ENCODE measurements around the gene LARP7.
A peak's percentile ranks its signal among the peaks of the same experiment; 100 is the strongest.

Gene LARP7

DNA sequence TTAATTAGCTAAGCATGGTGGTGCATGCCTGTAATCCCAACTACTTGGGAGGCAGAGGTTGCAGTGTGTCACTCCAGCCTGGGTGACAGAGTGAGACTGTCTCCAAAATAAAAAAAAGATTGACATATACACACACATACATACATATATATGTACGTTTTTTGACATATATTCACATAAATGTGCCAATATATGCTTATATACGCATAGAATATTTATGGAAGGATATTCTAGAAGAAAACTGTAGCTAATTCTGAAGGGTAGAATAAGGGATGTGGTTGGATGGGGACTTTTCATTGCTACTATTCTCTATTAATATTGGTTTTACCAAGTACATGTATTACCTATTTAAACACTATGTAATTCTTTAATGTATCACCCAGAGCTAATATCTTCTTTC, 20.0 kb upstream of the LARP7 start:
- no peak overlapping the region for H3K27ac ChIP-seq (ENCODE audit: low read length, poor library complexity, severe bottlenecking)
- H3K27me3 ChIP-seq (ENCODE audit: control insufficient read depth in 1 of 2, insufficient read depth in 1 of 2, low read length in 2 of 2), result no peaks in the 10 kb centered on the region
- no peak overlapping the region for H3K4me3 ChIP-seq (ENCODE audit: insufficient read depth in 1 of 2, low read depth in 1 of 2, low read length in 2 of 2)
- H4K8ac ChIP-seq (ENCODE audit: low read length), result no peak overlapping the region
- H2BK120ac ChIP-seq (ENCODE audit: low read depth, low read length), result no peak overlapping the region
- H3K79me1 ChIP-seq (replicated peaks; ENCODE audit: low read length, poor library complexity, severe bottlenecking), result no peaks in the 10 kb centered on the region
- H2BK15ac ChIP-seq (ENCODE audit: low read depth, poor library complexity, severe bottlenecking), result no peak overlapping the region
- H4K91ac ChIP-seq (ENCODE audit: low read length), result no peak overlapping the region
- no peak for DNase-seq
- H3K4me2 ChIP-seq (ENCODE audit: low read length, poor library complexity, severe bottlenecking), result no peak overlapping the region
- no peak overlapping the region for H3K9ac ChIP-seq (ENCODE audit: low read length)
- no CpG with 5 or more reads among the region's 2 CpGs for WGBS
- H3K4me1 ChIP-seq (ENCODE audit: control insufficient read depth, insufficient read depth, low read depth, low read length), result no peaks in the 10 kb centered on the region
- no peak overlapping the region for H3K18ac ChIP-seq (ENCODE audit: low read depth in 1 of 2, low read length in 2 of 2)
- H2BK12ac ChIP-seq (ENCODE audit: low read length in 2 of 2), result no peak overlapping the region
- H2AK5ac ChIP-seq (ENCODE audit: low read length, severe bottlenecking), result no peak overlapping the region
- no peak overlapping the region for H3K14ac ChIP-seq (ENCODE audit: low read length in 2 of 2)
- H3K9me3 ChIP-seq (ENCODE audit: control insufficient read depth, low read length), result no peaks in the 10 kb centered on the region
- H3K4ac ChIP-seq (ENCODE audit: low read depth in 1 of 2, low read length in 2 of 2), result no peak overlapping the region
- no peak overlapping the region for H2BK5ac ChIP-seq (ENCODE audit: low read depth, low read length, poor library complexity, severe bottlenecking)
- H3K23ac ChIP-seq (ENCODE audit: low read length in 2 of 2), result no peak overlapping the region
- H3K36me3 ChIP-seq (ENCODE audit: control insufficient read depth in 1 of 2, insufficient read depth in 2 of 2, low read depth in 1 of 2, low read length in 2 of 2), result no peaks in the 10 kb centered on the region
- H2AFZ ChIP-seq (ENCODE audit: low read depth, low read length), result no peak overlapping the region

DNA sequence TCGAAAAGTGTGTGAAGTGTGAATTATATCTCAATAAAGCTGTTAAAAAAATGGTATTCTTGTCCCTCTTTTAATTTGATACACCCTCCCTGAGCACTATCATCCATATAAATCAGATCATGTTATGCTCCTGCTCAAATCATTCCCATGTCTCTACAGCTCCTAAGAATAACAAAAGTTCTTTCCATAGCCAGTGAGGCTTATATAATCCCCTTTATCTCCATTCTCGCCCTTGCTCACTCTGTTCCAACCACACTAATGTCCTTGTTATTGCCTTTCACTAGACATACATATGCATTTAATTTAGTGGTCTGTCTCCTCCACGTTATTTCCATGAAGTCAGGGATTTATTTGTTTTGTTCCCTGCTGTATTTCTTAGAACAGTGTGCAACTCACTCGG, 10.7 kb upstream of the LARP7 start:
- no peak overlapping the region for H2BK12ac ChIP-seq (ENCODE audit: low read length in 2 of 2)
- H2AK5ac ChIP-seq (ENCODE audit: low read length, severe bottlenecking), result no peak overlapping the region
- H3K9me3 ChIP-seq (ENCODE audit: control insufficient read depth, low read length), result no peaks in the 10 kb centered on the region
- H3K27me3 ChIP-seq (ENCODE audit: control insufficient read depth in 1 of 2, insufficient read depth in 1 of 2, low read length in 2 of 2), result no peaks in the 10 kb centered on the region
- no peak overlapping the region for H3K18ac ChIP-seq (ENCODE audit: low read depth in 1 of 2, low read length in 2 of 2)
- H3K23ac ChIP-seq (ENCODE audit: low read length in 2 of 2), result no peak overlapping the region
- H3K79me1 ChIP-seq (replicated peaks; ENCODE audit: low read length, poor library complexity, severe bottlenecking), result no peaks in the 10 kb centered on the region
- H2BK5ac ChIP-seq (ENCODE audit: low read depth, low read length, poor library complexity, severe bottlenecking), result no peak overlapping the region
- WGBS, result 94% methylated on average over 3 of the region's 4 CpGs
- no peak overlapping the region for H3K9ac ChIP-seq (ENCODE audit: low read length)
- no peak overlapping the region for H3K4me2 ChIP-seq (ENCODE audit: low read length, poor library complexity, severe bottlenecking)
- H2BK120ac ChIP-seq (ENCODE audit: low read depth, low read length), result no peak overlapping the region
- no peak overlapping the region for H2BK15ac ChIP-seq (ENCODE audit: low read depth, poor library complexity, severe bottlenecking)
- H3K27ac ChIP-seq (ENCODE audit: low read length, poor library complexity, severe bottlenecking), result no peak overlapping the region
- DNase-seq, result no peak
- H2AFZ ChIP-seq (ENCODE audit: low read depth, low read length), result no peak overlapping the region
- no peak overlapping the region for H4K8ac ChIP-seq (ENCODE audit: low read length)
- H4K91ac ChIP-seq (ENCODE audit: low read length), result no peak overlapping the region
- no peak overlapping the region for H3K4ac ChIP-seq (ENCODE audit: low read depth in 1 of 2, low read length in 2 of 2)
- H3K36me3 ChIP-seq (ENCODE audit: control insufficient read depth in 1 of 2, insufficient read depth in 2 of 2, low read depth in 1 of 2, low read length in 2 of 2), result peaks cover 0 to 11% of the 10 kb centered on the region in 2 experiments
- H3K14ac ChIP-seq (ENCODE audit: low read length in 2 of 2), result no peak overlapping the region
- no peak overlapping the region for H3K4me3 ChIP-seq (ENCODE audit: insufficient read depth in 1 of 2, low read depth in 1 of 2, low read length in 2 of 2)
- H3K4me1 ChIP-seq (ENCODE audit: control insufficient read depth, insufficient read depth, low read depth, low read length), result no peaks in the 10 kb centered on the region

DNA sequence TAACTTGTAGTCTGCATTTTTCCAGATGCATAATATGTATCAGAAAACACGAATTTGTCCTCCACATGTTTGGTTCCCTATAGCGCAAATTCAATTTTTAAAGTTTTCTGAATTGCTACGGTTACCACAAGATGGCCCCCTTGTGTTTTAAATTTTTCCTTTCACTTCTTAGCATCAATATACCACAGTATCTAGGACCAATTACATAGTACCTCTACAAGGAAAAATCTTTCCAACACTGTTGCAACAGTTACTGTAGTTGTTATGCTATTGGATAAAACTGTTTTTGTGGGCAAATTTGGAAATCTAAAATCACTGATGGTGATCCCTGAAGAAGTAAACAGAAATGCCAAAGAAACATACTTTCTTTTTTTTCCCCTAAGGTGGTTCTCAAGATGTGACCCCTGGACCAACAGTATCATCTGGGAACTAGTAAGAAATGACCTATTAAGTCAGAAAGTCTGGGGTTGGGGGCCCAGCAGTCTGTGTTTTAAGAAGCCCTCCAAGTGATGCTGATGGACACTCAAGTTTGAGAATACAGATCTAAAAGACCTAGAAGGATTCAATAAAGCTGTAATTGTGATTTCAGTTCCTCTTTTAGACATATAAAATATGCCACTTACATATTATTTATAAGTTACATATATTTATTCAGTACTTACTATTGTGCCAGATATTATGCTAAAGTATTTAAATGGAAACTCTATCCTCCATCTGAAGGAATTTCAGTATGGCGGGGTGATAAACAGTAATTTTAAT, 3.3 kb upstream of the LARP7 start:
- Histone ChIP-seq H3K4me3 (ENCODE audit: insufficient read depth in 1 of 2, low read depth in 1 of 2, low read length in 2 of 2) (peak overlapping the region in 1 of 2 experiments; percentile 8), H3K27me3 (ENCODE audit: control insufficient read depth in 1 of 2, insufficient read depth in 1 of 2, low read length in 2 of 2) (no peaks in the 10 kb centered on the region), H2AFZ (ENCODE audit: low read depth, low read length) (no peak overlapping the region), H3K9me3 (ENCODE audit: control insufficient read depth, low read length) (no peaks in the 10 kb centered on the region), H3K36me3 (ENCODE audit: control insufficient read depth in 1 of 2, insufficient read depth in 2 of 2, low read depth in 1 of 2, low read length in 2 of 2) (peaks cover 0 to 6% of the 10 kb centered on the region in 2 experiments), H3K14ac (ENCODE audit: low read length in 2 of 2) (no peak overlapping the region), H3K18ac (ENCODE audit: low read depth in 1 of 2, low read length in 2 of 2) (no peak overlapping the region), H3K27ac (ENCODE audit: low read length, poor library complexity, severe bottlenecking) (no peak overlapping the region), H3K4me1 (ENCODE audit: control insufficient read depth, insufficient read depth, low read depth, low read length) (peaks cover 5% of the 10 kb centered on the region), H3K4me2 (ENCODE audit: low read length, poor library complexity, severe bottlenecking) (no peak overlapping the region), H3K9ac (ENCODE audit: low read length) (peak overlapping the region; percentile 83), H3K79me1 (replicated peaks; ENCODE audit: low read length, poor library complexity, severe bottlenecking) (peaks cover 9% of the 10 kb centered on the region), H4K8ac (ENCODE audit: low read length) (no peak overlapping the region), H3K4ac (ENCODE audit: low read depth in 1 of 2, low read length in 2 of 2) (no peak overlapping the region), H2BK12ac (ENCODE audit: low read length in 2 of 2) (no peak overlapping the region), H2BK15ac (ENCODE audit: low read depth, poor library complexity, severe bottlenecking) (no peak overlapping the region), H2BK5ac (ENCODE audit: low read depth, low read length, poor library complexity, severe bottlenecking) (no peak overlapping the region), H2AK5ac (ENCODE audit: low read length, severe bottlenecking) (no peak overlapping the region), H4K91ac (ENCODE audit: low read length) (no peak overlapping the region), H3K23ac (ENCODE audit: low read length in 2 of 2) (no peak overlapping the region), H2BK120ac (ENCODE audit: low read depth, low read length) (no peak overlapping the region)
- peak; percentile 53 for DNase-seq
- 54% methylated on average over 4 of the region's 4 CpGs for WGBS

DNA sequence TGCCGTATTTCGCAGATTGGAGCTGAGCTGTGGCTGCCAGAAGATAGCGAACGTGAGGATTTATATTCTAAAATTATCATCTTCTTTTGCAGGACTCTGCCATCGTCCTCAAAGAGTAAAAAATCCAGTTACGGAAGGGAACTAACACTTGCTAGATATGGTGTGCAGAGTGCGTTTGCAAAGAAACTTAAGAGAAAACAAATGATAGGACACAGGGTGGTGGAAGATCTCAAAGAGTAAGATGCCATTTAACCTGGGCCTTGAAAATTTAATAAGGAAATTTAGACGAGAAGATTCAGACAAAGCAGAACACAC, 566 bp downstream of the LARP7 start:
- no peak for DNase-seq
- Histone ChIP-seq H3K79me1 (replicated peaks; ENCODE audit: low read length, poor library complexity, severe bottlenecking) (peaks cover 26% of the 10 kb centered on the region), H3K4ac (ENCODE audit: low read depth in 1 of 2, low read length in 2 of 2) (peak overlapping the region in 1 of 2 experiments; percentile 58), H3K23ac (ENCODE audit: low read length in 2 of 2) (no peak overlapping the region), H3K4me3 (ENCODE audit: insufficient read depth in 1 of 2, low read depth in 1 of 2, low read length in 2 of 2) (peak overlapping the region; percentile 60 to 95), H3K9ac (ENCODE audit: low read length) (peak overlapping the region; percentile 95), H3K18ac (ENCODE audit: low read depth in 1 of 2, low read length in 2 of 2) (peak overlapping the region in 1 of 2 experiments; percentile 34), H2BK15ac (ENCODE audit: low read depth, poor library complexity, severe bottlenecking) (no peak overlapping the region), H3K14ac (ENCODE audit: low read length in 2 of 2) (no peak overlapping the region), H3K9me3 (ENCODE audit: control insufficient read depth, low read length) (no peaks in the 10 kb centered on the region), H2AK5ac (ENCODE audit: low read length, severe bottlenecking) (no peak overlapping the region), H3K27ac (ENCODE audit: low read length, poor library complexity, severe bottlenecking) (peak overlapping the region; percentile 80), H3K36me3 (ENCODE audit: control insufficient read depth in 1 of 2, insufficient read depth in 2 of 2, low read depth in 1 of 2, low read length in 2 of 2) (peaks cover 0 to 12% of the 10 kb centered on the region in 2 experiments), H4K91ac (ENCODE audit: low read length) (no peak overlapping the region), H3K4me1 (ENCODE audit: control insufficient read depth, insufficient read depth, low read depth, low read length) (peaks cover 5% of the 10 kb centered on the region), H3K27me3 (ENCODE audit: control insufficient read depth in 1 of 2, insufficient read depth in 1 of 2, low read length in 2 of 2) (no peaks in the 10 kb centered on the region), H4K8ac (ENCODE audit: low read length) (no peak overlapping the region), H2AFZ (ENCODE audit: low read depth, low read length) (no peak overlapping the region), H2BK5ac (ENCODE audit: low read depth, low read length, poor library complexity, severe bottlenecking) (peak overlapping the region; percentile 81), H2BK12ac (ENCODE audit: low read length in 2 of 2) (no peak overlapping the region), H2BK120ac (ENCODE audit: low read depth, low read length) (no peak overlapping the region), H3K4me2 (ENCODE audit: low read length, poor library complexity, severe bottlenecking) (peak overlapping the region; percentile 77)
- WGBS, result 4% methylated on average over 4 of the region's 8 CpGs
